HTR-8/SVneo (cell line): ENCODE data around the gene PLCB4.
A peak's percentile ranks its signal among the peaks of the same experiment; 100 is the strongest.
"Not testable (repeated sequence)": the region's sequence is repeated elsewhere in the genome, so short reads cannot be mapped to it uniquely, and the experiment has no call there.

Experiments used
- DNase-seq: peaks from one replicate; pipeline ENCODE4 v3.0.0; 2011; ENCODE audit warnings: low spot score, mixed read lengths; ENCODE audit not compliant: insufficient read length
- FAIRE-seq: peaks from 2 replicates; lab custom pipeline; 2011; peaks lifted over from hg19 to GRCh38; lab: Jason Lieb, UNC

Gene PLCB4

DNA sequence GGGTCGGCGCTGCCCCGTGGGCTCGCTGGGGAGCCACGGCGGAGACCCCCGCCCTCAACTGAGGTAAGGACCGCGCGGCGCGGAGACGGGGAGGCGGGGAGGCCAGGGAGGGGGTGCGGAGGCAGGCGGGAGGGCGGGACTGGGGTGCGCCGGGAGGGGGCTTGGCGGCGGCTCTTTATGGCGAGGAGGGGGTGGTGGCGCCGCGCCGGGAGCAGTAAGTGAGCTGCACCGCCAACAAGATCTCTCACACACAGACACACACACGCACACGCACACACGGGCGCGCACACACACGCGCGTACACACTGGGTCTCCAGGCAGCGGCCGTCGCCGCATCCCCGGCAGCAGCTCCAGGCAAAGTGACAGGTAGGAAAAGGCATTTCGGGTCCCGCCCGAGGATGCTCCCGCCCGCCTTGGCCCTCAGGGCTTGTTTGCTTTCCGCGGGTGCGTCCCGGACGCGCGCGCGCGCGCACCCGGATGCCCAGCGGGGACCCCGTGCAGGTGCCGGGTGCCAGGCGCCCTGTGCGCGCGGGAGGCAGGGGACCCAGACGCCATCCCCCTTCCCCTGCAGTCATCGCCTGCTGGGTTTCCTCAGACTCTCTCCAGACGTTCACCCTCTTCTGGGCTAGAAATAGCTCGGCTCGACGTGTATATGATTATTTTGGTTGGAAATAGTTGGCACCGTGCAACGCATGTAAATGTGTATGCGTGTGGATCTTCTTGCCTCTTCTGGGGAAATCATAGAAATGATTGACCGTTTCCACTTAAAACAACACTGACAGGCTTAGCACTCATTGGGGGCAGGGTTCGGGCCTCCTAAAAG is at the start of gene PLCB4:
Gene PLCB4, plus strand, starts transcription at position 247 of the 823 bp plus-strand sequence. CDS start 238,728 bp downstream, outside the sequence.
- FAIRE-seq: peak; percentile 74
- DNase-seq: peak; percentile 59

DNA sequence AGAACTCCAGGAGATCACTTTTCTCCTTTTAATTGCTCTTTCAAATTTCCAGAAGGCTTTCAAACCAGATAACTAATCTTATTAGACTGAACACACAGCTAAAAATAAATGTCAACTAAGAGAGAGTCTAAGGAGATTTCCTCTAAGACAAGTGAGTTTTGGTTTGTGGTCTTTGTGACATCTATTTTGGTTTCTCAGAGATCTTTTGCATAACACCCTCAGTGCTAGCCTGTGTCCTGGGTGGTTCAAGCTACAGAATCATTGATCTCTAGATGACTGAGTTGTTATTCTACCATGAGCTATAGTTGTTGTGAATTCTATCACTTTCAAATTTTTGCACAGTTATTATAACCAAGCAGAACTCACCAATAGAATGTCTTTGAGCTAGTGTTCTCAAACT is 49.1 kb upstream of the PLCB4 start:
- no peak for FAIRE-seq

DNA sequence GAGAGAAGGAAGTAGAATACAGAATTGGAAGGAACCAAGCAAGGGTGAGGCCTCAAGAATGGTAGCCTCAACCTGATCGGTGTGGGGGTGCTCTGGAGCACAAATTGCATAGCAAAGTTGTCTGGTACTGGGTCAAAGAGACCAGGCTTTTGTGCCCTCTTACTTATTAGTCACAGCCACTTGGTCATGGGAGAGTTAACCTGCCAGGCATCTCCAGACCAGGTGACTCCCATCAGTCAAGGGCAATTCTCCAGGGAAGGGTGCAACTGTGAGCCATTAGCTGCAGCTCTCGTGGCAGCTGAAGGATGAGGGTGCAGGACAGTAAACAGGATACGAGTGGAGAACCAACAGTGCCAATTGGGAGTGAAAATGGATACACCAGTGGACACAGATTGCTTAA is 47.7 kb upstream of the PLCB4 start:
- DNase-seq: no peak
- FAIRE-seq: no peak

More for the DNA sequence above, 49.1 kb upstream of the PLCB4 start:
- no peak for DNase-seq

DNA sequence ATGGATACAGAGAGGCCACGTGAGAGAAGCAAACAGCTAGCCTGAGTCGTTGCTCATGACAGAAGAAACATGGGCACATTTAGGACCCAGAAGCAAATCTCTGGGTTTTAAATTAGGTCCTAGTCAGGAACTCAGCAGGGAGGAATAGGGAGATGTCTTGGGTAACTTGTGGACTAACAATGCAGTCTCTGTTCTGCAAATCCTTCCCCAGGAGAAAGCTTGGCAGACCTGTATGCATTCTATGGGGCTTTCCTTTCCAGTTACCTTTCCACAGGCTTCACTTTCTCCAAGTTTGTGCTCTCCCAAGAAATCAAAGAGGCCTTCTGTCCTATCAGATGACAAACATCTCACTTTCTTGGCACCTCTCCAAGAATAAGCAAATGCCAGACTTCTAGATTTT is 47.2 kb upstream of the PLCB4 start:
- FAIRE-seq (no peak), DNase-seq (no peak)

DNA sequence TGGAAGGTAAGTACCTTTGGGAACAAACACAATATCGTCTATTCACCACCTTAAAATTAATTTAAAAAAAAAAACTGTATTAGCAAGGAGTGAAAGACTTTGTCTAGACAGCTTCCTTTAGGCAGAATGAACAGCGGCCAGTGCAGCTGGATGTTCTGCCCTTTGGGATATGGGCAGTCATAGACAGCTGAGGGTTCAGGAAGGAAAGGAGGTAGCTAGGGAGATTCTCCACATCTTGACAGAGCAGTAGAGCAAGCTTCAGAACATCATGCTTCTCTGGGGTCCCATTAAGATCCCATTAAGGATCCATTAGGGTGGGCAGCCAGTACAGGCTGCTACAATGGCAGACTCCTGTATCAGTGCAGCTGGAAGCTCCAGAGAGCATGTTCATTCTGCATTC is 46.5 kb upstream of the PLCB4 start:
- DNase-seq: no peak
- FAIRE-seq: no peak

DNA sequence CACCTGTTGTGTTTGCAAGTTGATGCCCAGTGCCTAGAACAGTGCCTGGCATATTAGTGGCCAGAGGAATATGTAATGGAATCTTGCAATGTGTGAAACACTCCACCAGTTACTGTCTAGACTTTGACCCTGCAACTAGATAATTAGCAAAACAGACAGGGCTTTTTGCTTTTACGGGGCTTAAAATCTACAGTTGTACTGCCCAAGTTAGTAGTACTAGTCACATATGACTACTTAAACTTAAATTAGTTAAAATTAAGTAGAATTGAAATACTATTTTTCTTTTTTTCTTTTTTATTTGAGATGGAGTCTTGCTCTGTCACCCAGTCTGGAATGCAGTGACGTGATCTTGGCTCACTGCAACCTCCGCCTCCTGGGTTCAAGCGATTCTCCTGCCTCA is 44.3 kb upstream of the PLCB4 start:
- no peak for FAIRE-seq
- no peak for DNase-seq

DNA sequence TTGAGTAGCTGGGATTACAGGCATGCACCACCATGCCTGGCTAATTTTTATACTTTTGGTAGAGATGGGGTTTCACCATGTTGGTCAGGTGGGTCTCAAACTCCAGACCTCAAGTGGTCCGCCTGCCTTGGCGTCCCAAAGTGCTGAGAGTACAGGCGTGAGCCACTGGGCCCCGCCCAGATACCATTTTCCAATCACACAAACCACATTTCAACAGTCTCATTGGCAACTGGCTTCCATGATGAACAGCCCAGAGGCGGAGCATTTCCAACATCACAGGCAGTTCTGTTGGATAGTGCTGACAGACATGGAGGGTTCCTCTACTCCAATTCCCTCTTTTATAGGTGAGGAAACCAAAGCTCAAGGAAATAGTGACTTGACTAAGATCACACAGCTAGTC is 43.9 kb upstream of the PLCB4 start:
- FAIRE-seq (no peak), DNase-seq (no peak)

DNA sequence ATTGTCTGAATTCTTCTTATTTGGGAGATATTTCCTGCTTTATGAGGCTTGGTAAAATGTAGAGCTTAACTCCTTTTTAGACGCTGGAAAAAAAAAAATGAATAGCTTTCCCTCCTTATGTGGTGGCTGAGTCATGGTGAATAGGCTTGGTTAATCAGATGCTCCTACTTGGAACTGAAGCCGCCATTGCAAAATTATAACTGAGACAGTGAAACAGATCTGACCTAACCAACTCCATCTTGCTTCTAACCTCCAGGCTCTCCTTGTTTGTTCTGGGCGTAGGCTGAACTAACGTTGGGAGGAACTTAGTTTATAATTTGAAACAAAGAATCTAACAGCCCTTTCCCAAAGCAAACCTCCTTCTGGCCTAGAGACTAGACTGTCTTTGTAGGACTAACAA is 43.2 kb upstream of the PLCB4 start:
- FAIRE-seq (no peak), DNase-seq (no peak)

DNA sequence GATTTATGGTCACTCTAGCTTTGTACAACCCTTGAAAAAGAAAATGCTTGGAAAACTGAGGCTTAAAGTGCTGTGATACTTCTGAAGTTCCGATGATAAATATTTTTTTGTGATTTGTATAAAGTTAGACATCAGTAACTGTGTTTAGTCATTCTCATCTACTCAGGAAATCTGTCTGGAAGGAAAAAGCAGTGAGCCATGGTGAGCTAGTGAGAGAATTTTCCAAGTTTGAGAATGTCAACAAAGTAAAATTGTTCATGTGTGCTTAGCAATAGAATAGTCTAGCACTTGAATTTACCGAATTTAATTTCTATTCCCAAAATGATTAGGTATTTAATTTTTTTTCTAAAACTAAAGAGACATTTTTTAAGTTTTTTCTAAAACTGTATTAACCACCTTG is 41.3 kb upstream of the PLCB4 start:
- FAIRE-seq (no peak), DNase-seq (no peak)

DNA sequence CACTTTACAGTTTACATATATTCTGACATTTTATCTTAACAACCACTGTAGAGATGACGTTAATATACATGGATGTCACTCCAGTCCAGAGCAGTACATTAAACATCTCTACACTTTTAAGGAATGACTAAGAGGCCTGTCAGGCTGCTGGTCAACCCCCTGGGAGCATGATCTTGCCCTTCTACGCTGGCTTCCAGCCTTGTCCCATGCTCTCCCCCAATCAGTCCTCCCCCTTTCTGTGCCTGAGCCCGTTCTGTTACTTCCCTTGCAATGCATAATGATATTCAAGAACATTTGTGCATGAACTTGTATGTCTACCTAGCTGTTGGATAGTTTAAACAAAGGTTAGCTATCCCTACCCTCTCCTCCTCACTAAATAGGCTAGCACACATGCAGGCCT is 40.5 kb upstream of the PLCB4 start:
- FAIRE-seq (no peak), DNase-seq (no peak)

DNA sequence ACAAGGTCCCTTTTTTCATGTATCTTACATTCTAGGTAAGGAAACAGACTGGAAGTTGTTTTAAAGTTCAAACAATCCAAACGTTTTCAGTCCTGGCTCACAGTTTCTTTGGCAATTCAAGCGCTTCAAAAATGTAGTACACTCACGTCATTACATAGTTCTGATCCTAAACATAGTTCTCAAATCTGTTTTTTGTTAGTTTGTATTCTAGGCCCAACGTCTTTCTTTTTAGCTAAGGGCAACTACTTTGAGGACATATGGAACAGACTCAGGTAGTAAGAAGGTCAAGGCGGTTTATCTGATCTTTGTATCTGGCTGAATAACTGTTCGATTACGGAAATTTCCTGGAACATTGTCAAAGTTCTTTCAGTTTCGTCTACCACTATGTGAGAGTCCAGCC is 36.9 kb upstream of the PLCB4 start:
- DNase-seq (no peak), FAIRE-seq (no peak)

DNA sequence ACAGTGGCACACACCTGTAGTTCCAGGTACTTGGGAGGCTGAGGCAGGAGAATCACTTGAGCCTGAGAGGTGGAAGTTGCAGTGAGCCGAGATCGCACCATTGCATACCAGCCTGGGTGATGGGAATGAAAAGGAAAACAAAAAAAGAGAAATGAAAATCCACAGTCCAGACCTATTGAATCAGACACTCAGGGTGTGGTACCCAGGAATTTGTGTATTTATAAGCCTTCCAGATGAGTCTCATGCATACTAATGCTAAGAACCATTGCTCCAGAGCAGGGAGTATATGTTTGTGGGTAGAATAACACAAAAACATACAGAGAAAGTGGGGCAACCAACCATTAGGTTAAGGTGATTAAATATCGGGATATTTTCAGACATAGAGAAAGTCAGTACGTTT is 36.1 kb upstream of the PLCB4 start:
- DNase-seq: no peak
- FAIRE-seq: no peak

DNA sequence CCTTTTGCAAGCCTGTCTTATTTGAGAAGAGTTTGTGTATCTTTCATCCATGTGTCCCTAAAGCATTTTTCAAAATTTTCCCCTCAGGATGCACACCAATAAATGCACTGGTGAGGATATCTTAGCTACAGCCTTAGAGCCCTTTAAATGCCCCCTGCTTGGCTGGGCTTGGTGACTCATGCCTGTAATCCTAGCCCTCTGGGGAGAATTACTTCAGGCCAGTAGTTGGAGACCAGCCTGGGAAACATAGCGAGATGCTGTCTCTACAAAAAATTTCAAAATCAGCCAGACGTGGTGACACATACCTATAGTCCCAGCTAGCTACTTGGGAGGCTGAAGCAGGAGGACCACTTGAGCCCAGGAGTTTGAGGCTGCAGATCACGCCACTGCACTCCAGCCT is 33.8 kb upstream of the PLCB4 start:
- peak; percentile 53 for DNase-seq

DNA sequence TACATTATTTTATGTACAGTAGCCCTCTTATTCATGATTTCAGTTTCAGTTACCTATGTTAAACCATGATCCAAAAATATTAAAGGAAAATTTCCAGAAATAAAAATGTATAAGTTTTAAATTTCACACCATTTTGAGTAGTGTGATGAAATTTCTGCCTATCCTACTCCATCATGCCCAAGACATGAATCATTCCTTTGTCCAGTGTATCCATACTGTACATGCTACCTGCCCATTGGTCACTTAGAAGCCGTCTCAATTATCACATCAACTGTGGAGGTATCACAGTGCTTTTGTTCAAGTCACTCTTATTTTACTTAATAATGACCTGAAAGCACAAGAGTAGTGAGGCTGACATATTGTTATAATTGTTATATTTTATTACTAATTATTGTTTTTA is 32.3 kb upstream of the PLCB4 start:
- DNase-seq (no peak), FAIRE-seq (no peak)

More for the DNA sequence above, 33.8 kb upstream of the PLCB4 start:
- peak; percentile 92 for FAIRE-seq

DNA sequence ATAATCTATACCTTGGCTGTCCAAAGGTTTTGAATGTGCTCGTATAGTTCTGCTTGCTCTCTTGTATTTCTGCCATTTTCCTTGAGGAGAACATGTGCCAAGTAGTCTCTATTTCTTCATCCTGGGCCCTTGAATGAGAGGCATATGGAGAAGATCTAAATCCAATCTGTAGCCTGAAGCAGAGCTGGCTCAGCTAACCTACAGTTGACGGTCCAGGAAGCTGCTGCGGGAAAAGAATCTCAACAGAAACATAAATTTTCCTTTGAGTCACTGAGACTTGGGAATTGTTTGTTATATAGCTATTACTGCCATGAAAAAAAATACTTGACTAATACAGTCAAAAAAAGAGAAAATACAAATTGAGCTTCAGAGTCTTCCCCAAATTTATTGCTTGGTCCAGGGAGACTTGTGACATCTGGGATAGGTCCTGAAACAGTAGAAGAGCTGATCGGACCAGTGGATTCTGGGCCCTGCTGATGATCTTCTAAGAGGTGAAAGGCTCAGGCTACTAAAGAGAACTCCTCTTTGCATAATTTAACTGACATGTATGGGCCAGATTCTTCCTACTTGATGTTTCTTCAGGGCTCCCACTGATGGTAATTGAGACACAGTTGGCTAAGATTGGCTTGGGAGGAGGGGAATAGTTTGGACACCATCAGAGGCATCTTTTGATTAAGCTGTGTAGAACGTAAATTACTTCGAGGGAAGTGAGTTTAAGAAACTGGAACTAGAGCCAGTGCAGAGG is 29.9 kb upstream of the PLCB4 start:
- FAIRE-seq: no peak
- DNase-seq: no peak

DNA sequence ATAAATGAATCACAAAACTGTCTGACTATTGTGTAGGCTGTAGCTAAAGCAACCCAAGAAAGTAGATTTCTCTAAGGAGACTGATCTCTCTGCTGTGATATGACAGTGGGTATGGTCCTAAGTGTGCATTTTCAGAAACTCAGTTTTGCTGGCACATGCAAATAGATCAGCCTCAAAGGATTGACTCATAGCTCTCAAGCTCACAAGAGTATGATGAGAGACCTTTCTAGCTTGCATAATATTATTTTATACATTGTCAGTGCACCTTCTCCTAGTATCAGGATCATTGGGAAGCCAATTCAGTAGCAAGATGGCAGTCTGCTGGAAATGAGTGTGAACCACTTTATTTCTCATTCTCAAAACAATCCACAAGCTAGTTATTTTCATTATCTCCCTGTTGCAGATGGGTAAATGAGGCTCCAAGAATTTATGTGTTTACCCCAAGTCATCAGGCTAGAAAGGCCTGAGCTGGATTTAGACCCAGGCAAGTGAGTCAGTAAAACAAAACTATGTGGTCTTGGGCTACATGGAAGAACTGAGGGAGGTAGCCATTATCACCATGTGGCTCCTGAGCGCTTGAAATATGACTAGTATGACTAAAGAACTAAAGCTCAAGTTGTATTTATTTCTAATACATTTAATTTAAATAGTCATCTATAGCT is 27.9 kb upstream of the PLCB4 start:
- DNase-seq: no peak

DNA sequence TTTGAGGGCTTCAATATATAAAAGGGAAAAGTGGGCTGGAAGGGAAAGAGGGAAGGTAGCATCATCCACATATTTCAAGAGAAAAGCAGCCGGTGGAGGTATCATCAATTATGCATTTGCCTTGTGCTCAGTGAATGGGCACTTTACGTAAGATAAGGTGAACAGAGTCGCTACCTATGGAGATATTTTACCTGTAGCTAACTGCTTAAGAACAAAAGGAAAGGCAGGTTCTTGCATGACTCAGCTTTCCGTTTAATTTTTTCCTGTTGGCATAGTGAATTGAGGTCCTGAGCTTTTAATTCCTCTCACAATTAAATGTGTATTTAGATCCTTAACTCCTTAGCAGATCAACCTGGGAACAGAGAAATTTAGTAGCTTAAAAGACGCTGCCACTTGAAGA is 25.5 kb upstream of the PLCB4 start:
- DNase-seq (no peak), FAIRE-seq (no peak)

More for the DNA sequence above, 27.9 kb upstream of the PLCB4 start:
- FAIRE-seq: no peak

DNA sequence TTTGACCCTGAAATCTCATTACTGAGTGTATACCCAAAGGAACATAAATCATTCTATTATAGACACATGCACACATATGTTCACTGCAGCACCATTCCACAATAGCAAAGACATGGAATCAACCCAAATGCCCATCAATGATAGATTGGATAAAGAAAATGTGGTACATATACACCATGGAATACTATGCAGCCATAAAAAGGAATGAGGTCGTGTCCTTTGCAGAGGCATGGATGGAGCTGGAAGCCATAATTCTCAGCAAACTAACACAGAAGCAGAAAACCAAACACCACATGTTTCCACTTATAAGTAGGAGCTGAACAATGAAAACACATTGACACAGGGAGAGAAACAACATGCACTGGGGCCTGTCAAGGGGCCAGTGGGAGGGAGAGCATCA is 21.0 kb upstream of the PLCB4 start:
- FAIRE-seq, DNase-seq: not testable (repeated sequence)

DNA sequence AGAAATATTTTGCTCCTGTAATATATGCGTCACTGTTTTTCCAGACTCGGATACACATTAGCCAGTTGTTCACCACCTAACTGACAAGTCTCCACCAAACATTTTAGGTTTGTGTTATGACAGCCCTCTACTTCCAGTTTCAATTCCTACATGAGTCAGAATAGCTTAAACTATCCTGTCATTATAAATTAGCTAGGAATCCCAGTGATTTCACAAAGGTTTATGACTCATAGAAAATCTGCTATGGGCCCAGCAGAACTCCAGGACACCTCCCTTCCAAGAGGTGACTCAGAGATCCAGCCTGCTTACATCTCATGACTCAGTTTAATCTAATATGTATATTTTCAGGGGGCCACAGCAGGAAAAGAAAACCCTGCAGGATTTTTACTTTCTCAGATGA is 17.4 kb upstream of the PLCB4 start:
- DNase-seq (peak; percentile 89), FAIRE-seq (peak; percentile 93)

DNA sequence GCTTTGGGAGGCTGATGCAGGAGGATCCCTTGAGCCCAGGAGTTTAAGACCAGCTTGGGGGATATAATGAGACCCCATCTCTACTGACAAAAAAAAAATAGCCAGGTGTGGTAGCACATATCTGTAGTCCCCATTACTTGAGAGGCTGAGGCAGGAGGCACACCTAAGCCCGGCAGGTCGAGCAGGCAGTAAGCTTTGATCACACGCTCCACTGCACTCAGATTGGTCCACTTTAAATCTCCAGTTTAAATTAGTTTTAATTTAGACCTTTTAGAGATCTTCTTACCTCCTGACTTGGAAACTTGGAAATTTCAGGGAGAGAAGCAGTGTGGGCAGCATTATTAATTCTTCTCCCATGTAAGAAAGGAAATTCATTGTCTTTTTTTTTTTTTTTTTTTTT is 16.8 kb upstream of the PLCB4 start:
- FAIRE-seq: no peak
- no peak for DNase-seq

DNA sequence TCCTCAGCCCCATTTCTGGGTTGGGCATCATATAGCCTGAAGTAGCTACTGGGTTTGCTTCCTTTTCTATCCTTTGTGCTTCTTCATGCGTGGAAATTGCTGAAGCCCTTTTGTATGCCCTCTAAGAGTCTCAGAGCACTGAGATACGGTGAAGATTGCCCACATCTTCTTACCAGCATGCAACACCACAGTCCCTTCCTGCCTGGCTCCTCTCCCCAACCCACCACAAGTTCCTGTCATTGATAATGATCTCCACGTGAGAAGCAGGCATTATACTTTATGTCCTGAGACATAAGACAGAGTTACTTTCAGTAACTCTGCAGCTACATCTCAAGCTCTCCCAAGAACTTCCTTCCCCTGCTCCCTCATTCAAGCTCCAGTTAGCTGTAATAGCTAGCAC is 15.8 kb upstream of the PLCB4 start:
- no peak for FAIRE-seq
- DNase-seq: no peak
